ENCODE results near the gene IRF4.

- TF ChIP-seq, protein P1, sequence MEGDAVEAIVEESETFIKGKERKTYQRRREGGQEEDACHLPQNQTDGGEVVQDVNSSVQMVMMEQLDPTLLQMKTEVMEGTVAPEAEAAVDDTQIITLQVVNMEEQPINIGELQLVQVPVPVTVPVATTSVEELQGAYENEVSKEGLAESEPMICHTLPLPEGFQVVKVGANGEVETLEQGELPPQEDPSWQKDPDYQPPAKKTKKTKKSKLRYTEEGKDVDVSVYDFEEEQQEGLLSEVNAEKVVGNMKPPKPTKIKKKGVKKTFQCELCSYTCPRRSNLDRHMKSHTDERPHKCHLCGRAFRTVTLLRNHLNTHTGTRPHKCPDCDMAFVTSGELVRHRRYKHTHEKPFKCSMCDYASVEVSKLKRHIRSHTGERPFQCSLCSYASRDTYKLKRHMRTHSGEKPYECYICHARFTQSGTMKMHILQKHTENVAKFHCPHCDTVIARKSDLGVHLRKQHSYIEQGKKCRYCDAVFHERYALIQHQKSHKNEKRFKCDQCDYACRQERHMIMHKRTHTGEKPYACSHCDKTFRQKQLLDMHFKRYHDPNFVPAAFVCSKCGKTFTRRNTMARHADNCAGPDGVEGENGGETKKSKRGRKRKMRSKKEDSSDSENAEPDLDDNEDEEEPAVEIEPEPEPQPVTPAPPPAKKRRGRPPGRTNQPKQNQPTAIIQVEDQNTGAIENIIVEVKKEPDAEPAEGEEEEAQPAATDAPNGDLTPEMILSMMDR (IDR thresholded peaks at IDR 0.05): no peak
- TF ChIP-seq POLR2A (IDR thresholded peaks at IDR 0.05): no peak
These were observed 38.1 kb downstream of the IRF4 start for GRCh38 chr6:429515-430121.
